AG09309 (cell line): ENCODE results near the gene RALGPS1.

Source experiments
- DNase-seq: peaks from one replicate; pipeline ENCODE4 v3.0.0-alpha.2; 2010; ENCODE audit warnings: low read depth
- H3K4me3 ChIP-seq: 2 replicates; pipeline ENCODE4 v1.5.1; 2011; ENCODE audit warnings: mild to moderate bottlenecking, low read depth, low read length, moderate library complexity; ENCODE audit not compliant: control insufficient read depth
- TF ChIP-seq, protein P1 (sequence below): IDR thresholded peaks from 2 replicates; pipeline ENCODE4 v1.5.1; 2011; ENCODE audit warnings: mild to moderate bottlenecking, low read depth, low read length, inconsistent platforms; ENCODE audit not compliant: insufficient read depth, control insufficient read depth; ENCODE audit errors: missing control alignments

Gene RALGPS1

DNA sequence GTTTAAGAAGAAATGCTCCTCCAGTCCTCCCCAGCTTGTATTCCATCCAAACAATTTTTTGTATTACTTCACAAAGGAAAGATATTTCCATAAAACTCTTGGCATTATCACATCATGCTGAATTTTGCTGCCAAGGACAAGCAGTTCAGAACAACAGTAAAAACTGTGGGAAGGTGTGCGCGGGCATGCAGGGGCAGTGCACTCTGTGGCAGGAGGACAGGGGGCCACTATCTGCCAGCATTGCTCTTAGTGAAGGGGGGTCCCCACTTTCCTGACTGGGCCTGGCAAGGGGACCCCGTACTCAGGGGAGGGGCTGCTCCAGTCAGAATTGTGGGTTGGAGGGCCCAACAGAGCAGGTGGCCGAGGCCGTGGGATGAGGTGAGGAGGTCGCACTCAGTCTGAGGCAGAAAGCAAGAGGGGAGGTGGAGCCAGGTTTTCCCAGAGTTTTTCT is 175.1 kb downstream of the RALGPS1 start:
- TF ChIP-seq, protein P1, sequence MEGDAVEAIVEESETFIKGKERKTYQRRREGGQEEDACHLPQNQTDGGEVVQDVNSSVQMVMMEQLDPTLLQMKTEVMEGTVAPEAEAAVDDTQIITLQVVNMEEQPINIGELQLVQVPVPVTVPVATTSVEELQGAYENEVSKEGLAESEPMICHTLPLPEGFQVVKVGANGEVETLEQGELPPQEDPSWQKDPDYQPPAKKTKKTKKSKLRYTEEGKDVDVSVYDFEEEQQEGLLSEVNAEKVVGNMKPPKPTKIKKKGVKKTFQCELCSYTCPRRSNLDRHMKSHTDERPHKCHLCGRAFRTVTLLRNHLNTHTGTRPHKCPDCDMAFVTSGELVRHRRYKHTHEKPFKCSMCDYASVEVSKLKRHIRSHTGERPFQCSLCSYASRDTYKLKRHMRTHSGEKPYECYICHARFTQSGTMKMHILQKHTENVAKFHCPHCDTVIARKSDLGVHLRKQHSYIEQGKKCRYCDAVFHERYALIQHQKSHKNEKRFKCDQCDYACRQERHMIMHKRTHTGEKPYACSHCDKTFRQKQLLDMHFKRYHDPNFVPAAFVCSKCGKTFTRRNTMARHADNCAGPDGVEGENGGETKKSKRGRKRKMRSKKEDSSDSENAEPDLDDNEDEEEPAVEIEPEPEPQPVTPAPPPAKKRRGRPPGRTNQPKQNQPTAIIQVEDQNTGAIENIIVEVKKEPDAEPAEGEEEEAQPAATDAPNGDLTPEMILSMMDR: no peak
- no peak overlapping the region for H3K4me3 ChIP-seq
- no peak for DNase-seq

- TF ChIP-seq, protein P1: no peak
- DNase-seq: no peak
Observed at GRCh38 chr9:127090341-127090985, 175.9 kb downstream of the RALGPS1 start.

GRCh38 chr9:127091526-127091925 is 176.9 kb downstream of the RALGPS1 start:
- TF ChIP-seq, protein P1: no peak
- H3K4me3 ChIP-seq: no peak overlapping the region
- no peak for DNase-seq

More at GRCh38 chr9:127090341-127090985, 175.9 kb downstream of the RALGPS1 start:
- H3K4me3 ChIP-seq: no peak overlapping the region

- no peak overlapping the region for H3K4me3 ChIP-seq
- DNase-seq: no peak
- TF ChIP-seq, protein P1: no peak
Observed at GRCh38 chr9:127092041-127092608, 177.5 kb downstream of the RALGPS1 start.

- TF ChIP-seq, protein P1: no peak
- DNase-seq: no peak
- no peak overlapping the region for H3K4me3 ChIP-seq
Observed at GRCh38 chr9:127093319-127094020, 178.9 kb downstream of the RALGPS1 start.

DNA sequence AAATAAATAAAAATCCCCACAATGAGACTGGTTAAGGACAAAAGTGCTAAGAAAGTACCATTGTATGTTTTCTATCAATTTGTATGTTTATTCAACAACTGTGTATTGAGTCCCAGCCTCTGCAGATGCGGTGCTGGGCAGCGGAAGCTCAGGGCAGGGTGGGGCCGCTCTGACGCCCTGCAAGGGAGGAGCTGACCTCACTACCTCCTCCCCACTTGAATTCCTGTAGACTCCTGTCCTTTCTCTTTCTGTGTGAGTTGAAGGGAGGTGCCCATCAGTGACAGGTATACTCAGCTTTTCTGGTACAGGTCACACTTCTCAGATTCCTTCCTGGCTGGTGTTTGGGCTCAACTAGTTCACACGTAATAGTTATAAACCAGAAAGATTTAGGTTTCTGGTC is 180.8 kb downstream of the RALGPS1 start:
- H3K4me3 ChIP-seq: no peak overlapping the region
- DNase-seq: no peak
- TF ChIP-seq, protein P1: no peak
